HG03045 (cell line): ENCODE results near the gene NUP93.

Source experiments
- ATAC-seq: cut with Tn5 transposase; IDR thresholded peaks from one replicate; pipeline ENCODE4 v1.9.1; 2021; ENCODE audit warnings: mild to moderate bottlenecking, moderate library complexity; ENCODE audit not compliant: unreplicated experiment

The NUP93 gene

DNA sequence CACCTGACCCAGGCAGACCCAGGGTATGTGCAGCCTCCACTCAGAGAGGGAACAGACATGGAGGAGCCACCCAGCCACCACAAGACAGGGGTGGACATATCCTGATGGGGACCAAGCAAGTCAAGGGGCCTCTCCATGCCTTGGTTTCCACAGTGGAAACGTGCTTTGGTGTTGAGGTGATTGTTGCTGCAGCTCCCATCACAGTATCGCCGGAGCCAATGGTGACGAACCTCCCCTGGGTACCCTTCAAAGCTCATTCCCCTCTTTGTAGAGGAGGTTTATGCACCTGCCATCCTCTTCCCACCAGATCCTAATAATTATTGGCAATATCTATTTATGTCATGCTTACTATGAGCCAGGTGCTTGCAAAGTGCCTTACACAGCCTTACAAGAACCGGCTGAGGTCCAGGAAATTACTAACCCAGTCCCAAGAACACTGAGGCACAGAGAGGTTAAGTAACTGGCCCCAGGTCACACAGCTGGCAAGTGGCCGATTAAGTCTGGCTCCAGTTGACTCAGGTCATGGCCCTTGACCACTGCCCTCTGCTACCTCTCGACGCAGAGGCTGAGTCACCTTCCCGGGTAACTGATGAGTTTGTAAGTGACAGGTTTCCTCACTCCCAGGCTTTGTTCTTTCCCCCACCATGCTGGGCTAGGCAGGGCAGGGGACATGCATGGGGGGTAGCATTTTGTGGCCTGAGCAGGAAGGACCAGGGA is 155.7 kb downstream of the NUP93 start:
- no peak for ATAC-seq

DNA sequence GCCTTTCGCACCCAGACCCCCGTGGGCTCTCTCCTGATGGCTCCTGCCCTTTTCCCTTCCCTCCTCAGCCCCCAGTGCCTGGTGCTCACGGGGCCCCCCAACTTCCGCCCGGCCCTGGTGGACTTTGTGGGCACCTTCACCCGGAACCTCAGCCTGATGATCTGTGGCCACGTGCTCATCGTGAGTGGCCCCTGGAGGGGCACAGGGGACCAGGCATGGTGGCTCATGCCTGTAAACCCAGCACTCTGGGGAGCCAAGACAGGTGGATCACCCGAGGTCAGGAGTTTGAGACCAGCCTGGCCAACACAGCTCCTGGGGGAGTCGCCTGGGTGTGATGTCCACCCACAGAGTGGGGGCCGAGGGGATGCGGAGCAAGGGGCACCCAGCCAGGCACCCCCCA is 156.4 kb downstream of the NUP93 start:
- ATAC-seq, result no peak

GRCh38 chr16:56886826-56887225 is 156.9 kb downstream of the NUP93 start:
- no peak for ATAC-seq

GRCh38 chr16:56888806-56889205 is 158.9 kb downstream of the NUP93 start:
- ATAC-seq, result no peak

DNA sequence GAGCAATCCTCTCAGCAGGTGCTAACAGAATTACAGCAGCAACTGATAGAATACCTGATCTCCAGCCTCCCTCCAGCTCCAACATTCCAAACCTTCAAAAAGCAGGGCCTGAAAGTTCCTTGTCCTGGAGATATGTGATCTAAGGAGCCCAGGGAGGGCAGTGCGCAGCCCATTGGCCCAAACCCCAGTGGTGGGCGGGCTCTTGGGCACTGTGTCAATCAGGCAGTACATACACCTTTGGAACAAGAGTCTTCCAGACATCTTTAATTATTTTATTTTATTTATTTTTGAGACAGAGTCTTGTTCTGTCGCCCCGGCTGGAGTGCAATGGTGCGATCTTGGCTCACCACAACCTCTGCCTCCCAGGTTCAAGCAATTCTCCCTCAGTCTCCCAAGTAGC is 159.3 kb downstream of the NUP93 start:
- ATAC-seq, result no peak

- ATAC-seq, result no peak
These were observed 161.8 kb downstream of the NUP93 start for GRCh38 chr16:56891685-56892084.

DNA sequence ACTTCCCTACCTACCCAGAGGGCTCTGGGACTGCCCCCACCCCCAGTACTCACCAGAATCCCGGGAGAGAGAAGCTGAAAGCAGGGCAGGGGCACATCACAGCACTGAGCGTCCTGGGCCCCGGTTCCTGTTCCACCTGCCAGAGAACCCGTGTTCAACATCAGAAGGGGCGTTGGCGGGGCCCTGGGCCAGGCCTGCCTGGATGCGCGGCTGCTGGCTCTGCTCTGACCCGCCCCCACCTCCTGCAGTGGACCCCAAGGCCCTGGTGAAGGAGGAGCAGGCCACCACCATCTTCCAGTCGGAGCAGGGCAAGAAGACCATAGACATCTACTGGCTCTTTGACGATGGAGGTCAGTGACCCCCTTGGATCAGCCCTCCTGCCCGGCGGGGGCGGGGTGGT is 162.8 kb downstream of the NUP93 start:
- no peak for ATAC-seq

GRCh38 chr16:56894331-56894917 is 164.5 kb downstream of the NUP93 start:
- ATAC-seq, result no peak

- no peak for ATAC-seq
These were observed 165.9 kb downstream of the NUP93 start for GRCh38 chr16:56895813-56896212.

DNA sequence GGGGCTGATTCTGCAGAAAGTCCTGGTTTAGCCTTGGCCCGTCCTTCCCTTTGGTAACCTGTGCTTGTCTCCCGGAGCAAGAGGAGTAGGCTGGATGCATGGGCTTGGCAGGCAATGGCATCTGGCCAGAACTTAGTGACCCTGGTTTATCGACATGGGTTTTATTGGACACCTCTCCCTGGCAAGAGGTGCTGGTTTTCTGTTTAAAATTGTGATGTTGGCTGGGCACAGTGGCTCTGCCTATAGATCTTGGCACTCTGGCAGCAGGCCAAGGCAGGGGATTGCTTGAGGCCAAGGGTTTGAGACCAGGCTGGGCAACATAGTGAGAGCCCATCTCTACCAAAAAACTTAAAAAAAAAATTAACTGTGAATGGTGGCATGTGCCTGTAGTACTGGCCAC is 166.3 kb downstream of the NUP93 start:
- ATAC-seq, result no peak

- ATAC-seq, result no peak
These were observed 167.3 kb downstream of the NUP93 start for GRCh38 chr16:56897026-56897799.

DNA sequence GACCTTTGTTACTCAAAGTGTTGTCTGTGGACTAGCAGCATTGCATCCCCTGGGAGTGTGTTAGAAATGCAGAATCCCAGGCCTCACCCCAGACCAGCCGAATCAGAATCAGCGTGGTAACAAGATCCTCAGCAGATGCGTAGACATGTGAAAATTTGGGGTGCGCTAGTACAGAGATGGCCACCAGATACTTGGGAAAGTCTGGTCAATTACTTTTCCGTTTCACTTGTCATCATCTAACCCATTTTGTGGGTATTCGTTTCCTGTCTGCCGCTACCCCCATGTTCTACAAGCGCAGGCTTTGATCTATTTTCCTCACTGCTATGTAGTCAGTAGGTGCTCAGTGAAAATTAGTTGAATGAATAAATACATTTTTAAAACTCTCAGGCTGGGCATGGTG is 168.9 kb downstream of the NUP93 start:
- no peak for ATAC-seq
